Transverse colon (tissue), 4 donors: ENCODE results near the gene GALM. TPM values are rescaled to one million over a fixed set of nuclear protein-coding genes. Genes with fewer than 3 reads are reported as not detected.

ENCODE experiments used
- DNase-seq: peaks from one replicate; pipeline ENCODE4 v3.0.0-alpha.2; 2019
- H3K27ac ChIP-seq, 4 donors: fragments of 200-600 bp; sonication (generic); 2 replicates each; pipeline ENCODE4 v1.5.1; 2016 to 2018; ENCODE audit warnings: inconsistent platforms in 4 of 4
- H3K27me3 ChIP-seq: fragments of 200-600 bp; sonication (generic); 2 replicates; pipeline ENCODE4 v1.5.1; 2017; ENCODE audit warnings: inconsistent platforms
- H3K36me3 ChIP-seq, 4 donors: fragments of 200-600 bp; sonication (generic); 2 replicates each; pipeline ENCODE4 v1.5.1; 2017 to 2019; ENCODE audit warnings: inconsistent platforms in 4 of 4
- H3K4me1 ChIP-seq, 4 donors: fragments of 200-600 bp; sonication (generic); 2 replicates each; pipeline ENCODE4 v1.5.1; 2017 to 2020; ENCODE audit warnings: inconsistent platforms in 4 of 4
- H3K4me3 ChIP-seq, 4 donors: fragments of 200-600 bp; sonication (generic); 1 replicate in 1 of 4; 2 replicates in 3 of 4; pipeline versions ENCODE4 v1.5.1 to v1.6.1; 2017 to 2019; ENCODE audit warnings: inconsistent platforms in 4 of 4
- H3K9me3 ChIP-seq, 2 donors: fragments of 200-600 bp; sonication (generic); 2 replicates each; pipeline ENCODE4 v1.5.1; 2017 to 2019; ENCODE audit warnings: inconsistent platforms in 2 of 2
- EP300 ChIP-seq: sonication (generic); formaldehyde crosslinking; IDR thresholded peaks from one replicate; pipeline ENCODE4 v1.6.1; 2017; ENCODE audit warnings: antibody characterized with exemption, low read depth
- POLR2A ChIP-seq: fragments of 450-650 bp; IDR thresholded peaks from one replicate; pipeline ENCODE4 v1.6.1; 2016; ENCODE audit warnings: antibody characterized with exemption, mild to moderate bottlenecking, moderate library complexity
- POLR2AphosphoS5 ChIP-seq, 3 donors: sonication (generic); formaldehyde crosslinking; IDR thresholded peaks; one replicate each; pipeline ENCODE4 v1.6.1; 2016; ENCODE audit warnings: antibody characterized with exemption in 3 of 3
- WGBS, 2 donors: methylation state at CpG; one replicate each; pipeline ENCODE4 v1.1.5; 2018; ENCODE audit warnings: low coverage in 1 of 2; 5-methylcytosine and 5-hydroxymethylcytosine counted together
- in situ Hi-C, 4 donors: fragments of 200-750 bp; cut with MboI; loops; one replicate each; pipeline versions ENCODE4 v1.15.0 to v1.15.1; 2017; ENCODE audit warnings: low sequenced_read_pairs in 3 of 4, low pct_ligation_motif_present in 1 of 4, low pct_unique_long_range_greater_than_20kb in 1 of 4
- intact Hi-C: fragments of 100-400 bp; cut with DNase I; formaldehyde crosslinking; loops from one replicate; pipeline ENCODE4 v1.15.1; 2023; ENCODE audit warnings: low total_unique reads
- total RNA-seq, 4 donors: library from RNA; depleted of rRNA; stranded (reverse); fragments of >200 nt; gene quantifications; one replicate each; pipeline ENCODE4 v1.1.0, GENCODE V29; 2016
- TF ChIP-seq, protein P1 (sequence below), 5 experiments: fragments of 200-600 bp in 3 of 5; fragments of 450-650 bp in 2 of 5; sonication (generic) in 3 of 5; IDR thresholded peaks; 1 replicate in 2 of 5; 2 replicates in 3 of 5; pipeline ENCODE4 v1.5.1; 2016 to 2017; ENCODE audit warnings: antibody characterized with exemption in 5 of 5, inconsistent platforms in 3 of 5, mild to moderate bottlenecking in 2 of 5, moderate library complexity in 1 of 5

Gene GALM
- total RNA-seq, 4 donors from 2014 or later: 35.5 to 80.6 (median 70.9) TPM

DNA sequence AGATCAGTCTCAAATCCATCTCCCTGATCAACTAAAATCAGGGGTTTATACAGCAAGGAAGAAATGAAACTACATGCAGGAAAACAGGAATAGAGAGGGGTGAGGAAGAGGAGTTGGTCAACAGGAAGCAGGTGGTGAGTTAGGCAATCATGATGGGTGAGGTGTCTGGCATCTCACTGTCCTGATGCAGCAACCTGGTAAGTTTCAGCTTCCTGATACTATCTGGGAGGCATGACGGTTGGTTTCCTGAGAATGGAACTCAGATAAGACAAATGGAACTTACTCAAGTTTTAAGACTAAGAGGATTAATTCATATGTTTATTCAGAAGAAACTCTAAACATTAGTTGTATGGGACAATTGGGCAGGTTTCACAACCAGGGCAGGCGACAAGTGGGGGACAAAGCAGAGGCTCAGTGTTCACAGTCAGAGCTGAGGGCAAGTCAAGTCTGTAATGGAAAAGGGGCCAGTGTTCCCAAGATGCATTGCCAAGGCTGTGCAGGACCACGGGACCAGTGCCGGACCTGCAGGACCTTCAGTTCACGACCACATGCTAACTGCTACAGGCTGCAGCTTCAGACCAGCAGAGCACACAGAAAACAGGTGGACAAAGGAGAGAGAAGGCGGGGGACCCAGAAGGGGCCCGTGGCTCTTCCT is 17.7 kb upstream of the GALM start:
- Histone ChIP-seq H3K4me1 (peaks cover 0 to 8% (median 3%) of the 10 kb centered on the region in 4 donors), H3K36me3 (no peaks in the 10 kb centered on the region), H3K27ac (no peak overlapping the region), H3K4me3 (no peak overlapping the region), H3K9me3 (no peaks in the 10 kb centered on the region), H3K27me3 (no peaks in the 10 kb centered on the region)
- in situ Hi-C loops: no loop called here
- 80 to 89% methylated on average over 6 to 7 of the region's 7 CpGs for WGBS, 2 donors
- TF ChIP-seq POLR2AphosphoS5 (IDR thresholded peaks at IDR 0.05) (no peak), POLR2A (no peak), EP300 (no peak)
- TF ChIP-seq, protein P1, sequence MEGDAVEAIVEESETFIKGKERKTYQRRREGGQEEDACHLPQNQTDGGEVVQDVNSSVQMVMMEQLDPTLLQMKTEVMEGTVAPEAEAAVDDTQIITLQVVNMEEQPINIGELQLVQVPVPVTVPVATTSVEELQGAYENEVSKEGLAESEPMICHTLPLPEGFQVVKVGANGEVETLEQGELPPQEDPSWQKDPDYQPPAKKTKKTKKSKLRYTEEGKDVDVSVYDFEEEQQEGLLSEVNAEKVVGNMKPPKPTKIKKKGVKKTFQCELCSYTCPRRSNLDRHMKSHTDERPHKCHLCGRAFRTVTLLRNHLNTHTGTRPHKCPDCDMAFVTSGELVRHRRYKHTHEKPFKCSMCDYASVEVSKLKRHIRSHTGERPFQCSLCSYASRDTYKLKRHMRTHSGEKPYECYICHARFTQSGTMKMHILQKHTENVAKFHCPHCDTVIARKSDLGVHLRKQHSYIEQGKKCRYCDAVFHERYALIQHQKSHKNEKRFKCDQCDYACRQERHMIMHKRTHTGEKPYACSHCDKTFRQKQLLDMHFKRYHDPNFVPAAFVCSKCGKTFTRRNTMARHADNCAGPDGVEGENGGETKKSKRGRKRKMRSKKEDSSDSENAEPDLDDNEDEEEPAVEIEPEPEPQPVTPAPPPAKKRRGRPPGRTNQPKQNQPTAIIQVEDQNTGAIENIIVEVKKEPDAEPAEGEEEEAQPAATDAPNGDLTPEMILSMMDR (IDR thresholded peaks at IDR 0.05): no peak
- no peak for DNase-seq
- intact Hi-C loops: no loop called here

DNA sequence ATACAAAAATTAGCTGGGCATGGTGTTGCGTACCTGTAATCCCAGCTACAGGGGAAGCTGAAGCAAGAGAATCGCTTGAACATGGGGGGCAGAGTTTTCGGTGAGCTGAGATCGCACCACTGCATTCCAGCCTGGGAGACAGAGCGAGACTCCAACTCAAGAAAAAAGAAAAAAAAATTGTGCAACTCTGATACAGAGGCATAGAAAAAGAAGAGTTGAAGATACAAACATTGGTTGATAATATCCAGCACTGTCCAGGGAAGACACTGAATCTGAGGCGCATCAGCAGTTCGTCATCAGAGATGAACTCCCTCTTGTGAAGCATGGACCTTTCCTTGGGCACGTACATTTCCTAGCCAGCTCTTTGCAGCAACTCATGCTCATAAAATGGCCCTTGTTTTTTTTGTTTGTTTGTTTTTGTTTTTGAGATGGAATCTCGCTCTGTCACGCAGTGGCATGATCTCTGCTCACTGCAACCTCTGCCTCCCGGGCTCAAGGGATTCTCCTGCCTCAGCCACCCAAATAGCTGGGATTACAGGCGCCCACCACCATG is 16.7 kb upstream of the GALM start:
- no peak overlapping the region for H3K4me3 ChIP-seq
- in situ Hi-C loops: no loop called here
- intact Hi-C loops: no loop called here
- TF ChIP-seq EP300 (no peak), POLR2A (no peak), POLR2AphosphoS5 (IDR thresholded peaks at IDR 0.05) (no peak)
- TF ChIP-seq, protein P1 (IDR thresholded peaks at IDR 0.05): no peak
- H3K9me3 ChIP-seq: no peaks in the 10 kb centered on the region
- H3K27me3 ChIP-seq: no peaks in the 10 kb centered on the region
- 93 to 94% methylated on average over 12 of the region's 12 CpGs for WGBS, 2 donors
- DNase-seq: no peak
- H3K27ac ChIP-seq: no peak overlapping the region
- H3K4me1 ChIP-seq: peaks cover 0 to 8% (median 3%) of the 10 kb centered on the region in 4 donors
- H3K36me3 ChIP-seq: no peaks in the 10 kb centered on the region

DNA sequence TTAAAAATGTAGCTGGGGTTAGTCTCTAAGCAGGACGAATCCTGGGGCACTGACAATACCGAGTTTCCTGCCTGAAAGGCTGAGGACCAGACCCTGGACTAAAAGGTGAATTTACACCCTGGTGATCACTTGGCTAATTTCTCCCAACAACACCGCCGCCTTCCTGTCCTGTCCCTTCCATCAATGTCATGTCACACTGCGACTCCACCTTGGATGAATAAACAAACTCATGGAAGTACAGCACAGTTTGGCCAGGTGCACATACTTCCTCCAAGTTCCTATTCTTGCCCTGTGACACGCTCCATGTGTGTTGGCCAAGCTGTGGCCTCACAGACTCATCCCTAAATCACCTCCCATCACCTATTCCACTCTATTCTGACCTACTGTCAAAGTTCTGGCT is 15.9 kb upstream of the GALM start:
- Histone ChIP-seq H3K9me3 (no peaks in the 10 kb centered on the region), H3K4me1 (peaks cover 0 to 8% (median 3%) of the 10 kb centered on the region in 4 donors), H3K4me3 (no peak overlapping the region), H3K27me3 (no peaks in the 10 kb centered on the region), H3K36me3 (no peaks in the 10 kb centered on the region), H3K27ac (no peak overlapping the region)
- intact Hi-C loops (no loop called here), in situ Hi-C loops (no loop called here)
- no peak for DNase-seq
- no peak for TF ChIP-seq EP300
- TF ChIP-seq, protein P1 (IDR thresholded peaks at IDR 0.05): no peak
- WGBS, 2 donors: 55 to 61% methylated on average over 4 to 6 of the region's 6 CpGs

DNA sequence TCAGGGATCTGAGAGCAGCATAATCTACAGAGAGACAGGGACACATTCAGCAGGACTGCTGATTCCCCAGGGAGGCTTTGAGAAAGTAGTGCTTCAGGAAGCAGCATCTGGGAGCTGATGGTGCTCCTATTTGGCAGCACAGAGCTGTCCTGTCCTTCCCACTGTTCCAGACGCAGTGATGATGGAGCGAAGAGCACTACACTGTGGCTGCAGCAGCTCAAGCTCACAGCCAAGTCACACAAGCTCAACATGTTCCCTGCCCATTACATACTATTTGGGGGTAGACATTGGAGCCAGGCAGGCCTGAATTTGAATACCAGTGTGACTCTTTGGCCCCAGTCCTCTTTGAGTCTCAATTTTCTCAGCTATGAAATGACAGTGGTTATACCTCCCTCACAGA is 15.2 kb upstream of the GALM start:
- Histone ChIP-seq H3K9me3 (no peaks in the 10 kb centered on the region), H3K4me1 (peaks cover 0 to 8% (median 3%) of the 10 kb centered on the region in 4 donors), H3K27me3 (no peaks in the 10 kb centered on the region), H3K27ac (no peak overlapping the region), H3K36me3 (no peaks in the 10 kb centered on the region), H3K4me3 (no peak overlapping the region)
- in situ Hi-C loops (no loop called here), intact Hi-C loops (no loop called here)
- DNase-seq: no peak
- WGBS, 2 donors: 84% methylated on average over 2 of the region's 2 CpGs; no CpG with 5 or more reads in 1 of the 2 donors
- TF ChIP-seq EP300 (no peak), POLR2A (no peak), POLR2AphosphoS5 (IDR thresholded peaks at IDR 0.05) (no peak)
- TF ChIP-seq, protein P1 (IDR thresholded peaks at IDR 0.05): no peak
